ENCODE results near the gene RETREG1.

The RETREG1 gene

DNA sequence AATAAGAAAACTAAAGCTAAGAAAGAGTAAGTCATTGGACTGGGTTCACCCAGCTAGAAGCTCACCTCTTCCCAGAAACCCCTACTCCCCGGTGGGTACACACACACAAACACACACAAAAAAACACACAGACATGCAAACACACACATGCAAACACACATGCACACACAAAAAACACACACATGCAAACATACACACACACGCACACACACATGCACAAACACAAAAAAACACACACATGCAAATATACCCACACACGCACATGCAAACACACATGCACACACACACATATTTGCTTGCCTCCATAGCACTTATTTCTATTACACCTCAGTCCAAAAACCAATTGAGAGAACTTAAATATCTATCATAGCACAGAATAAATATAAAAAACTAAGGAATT lies 26.1 kb downstream of the RETREG1 start:
- Histone ChIP-seq H3K4me2 (ENCODE audit: low read depth, low read length) (no peak overlapping the region), H3F3A (ENCODE audit: insufficient read depth, low read length) (no peaks in the 10 kb centered on the region), H4K20me1 (ENCODE audit: insufficient read depth, low read length) (no peaks in the 10 kb centered on the region), H3K4me1 (ENCODE audit: low read length) (no peaks in the 10 kb centered on the region), H3K27me3 (replicated peaks; ENCODE audit: insufficient read depth, low read length) (no peaks in the 10 kb centered on the region), H3K4me3 (ENCODE audit: low read length) (no peak overlapping the region), H3K36me3 (replicated peaks; ENCODE audit: insufficient read depth, low read length) (no peaks in the 10 kb centered on the region), H3K27ac (ENCODE audit: low read length) (no peak overlapping the region), H2AFZ (ENCODE audit: low read length) (no peak overlapping the region), H3K9me3 (replicated peaks; ENCODE audit: insufficient read depth, low read length) (no peaks in the 10 kb centered on the region), H3K9ac (ENCODE audit: low read length) (no peak overlapping the region), H3K9me2 (replicated peaks; ENCODE audit: insufficient read depth, low read length) (no peaks in the 10 kb centered on the region), H3K79me2 (ENCODE audit: low read length) (no peaks in the 10 kb centered on the region)
- DNase-seq, result no peak
- TF ChIP-seq, protein P1, sequence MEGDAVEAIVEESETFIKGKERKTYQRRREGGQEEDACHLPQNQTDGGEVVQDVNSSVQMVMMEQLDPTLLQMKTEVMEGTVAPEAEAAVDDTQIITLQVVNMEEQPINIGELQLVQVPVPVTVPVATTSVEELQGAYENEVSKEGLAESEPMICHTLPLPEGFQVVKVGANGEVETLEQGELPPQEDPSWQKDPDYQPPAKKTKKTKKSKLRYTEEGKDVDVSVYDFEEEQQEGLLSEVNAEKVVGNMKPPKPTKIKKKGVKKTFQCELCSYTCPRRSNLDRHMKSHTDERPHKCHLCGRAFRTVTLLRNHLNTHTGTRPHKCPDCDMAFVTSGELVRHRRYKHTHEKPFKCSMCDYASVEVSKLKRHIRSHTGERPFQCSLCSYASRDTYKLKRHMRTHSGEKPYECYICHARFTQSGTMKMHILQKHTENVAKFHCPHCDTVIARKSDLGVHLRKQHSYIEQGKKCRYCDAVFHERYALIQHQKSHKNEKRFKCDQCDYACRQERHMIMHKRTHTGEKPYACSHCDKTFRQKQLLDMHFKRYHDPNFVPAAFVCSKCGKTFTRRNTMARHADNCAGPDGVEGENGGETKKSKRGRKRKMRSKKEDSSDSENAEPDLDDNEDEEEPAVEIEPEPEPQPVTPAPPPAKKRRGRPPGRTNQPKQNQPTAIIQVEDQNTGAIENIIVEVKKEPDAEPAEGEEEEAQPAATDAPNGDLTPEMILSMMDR (IDR thresholded peaks at IDR 0.05; ENCODE audit: low read length), result no peak
- TF ChIP-seq EZH2 (optimal IDR thresholded peaks at IDR 0.05; ENCODE audit: low read depth, low read length) (no peak), EZH2phosphoT487 (IDR thresholded peaks at IDR 0.05; ENCODE audit: low read length) (no peak)

- no peak overlapping the region for H2AFZ ChIP-seq (ENCODE audit: low read length)
- no peaks in the 10 kb centered on the region for H3K79me2 ChIP-seq (ENCODE audit: low read length)
- TF ChIP-seq EZH2 (optimal IDR thresholded peaks at IDR 0.05; ENCODE audit: low read depth, low read length) (no peak), EZH2phosphoT487 (IDR thresholded peaks at IDR 0.05; ENCODE audit: low read length) (no peak)
- TF ChIP-seq, protein P1 (IDR thresholded peaks at IDR 0.05; ENCODE audit: low read length), result no peak
- no peaks in the 10 kb centered on the region for H4K20me1 ChIP-seq (ENCODE audit: insufficient read depth, low read length)
- DNase-seq, result no peak
- H3K4me3 ChIP-seq (ENCODE audit: low read length), result no peak overlapping the region
- H3K9me2 ChIP-seq (replicated peaks; ENCODE audit: insufficient read depth, low read length), result no peaks in the 10 kb centered on the region
- no peaks in the 10 kb centered on the region for H3K36me3 ChIP-seq (replicated peaks; ENCODE audit: insufficient read depth, low read length)
- no peaks in the 10 kb centered on the region for H3K9me3 ChIP-seq (replicated peaks; ENCODE audit: insufficient read depth, low read length)
- no peak overlapping the region for H3K4me2 ChIP-seq (ENCODE audit: low read depth, low read length)
- H3K27me3 ChIP-seq (replicated peaks; ENCODE audit: insufficient read depth, low read length), result no peaks in the 10 kb centered on the region
- no peak overlapping the region for H3K9ac ChIP-seq (ENCODE audit: low read length)
- no peaks in the 10 kb centered on the region for H3K4me1 ChIP-seq (ENCODE audit: low read length)
- H3F3A ChIP-seq (ENCODE audit: insufficient read depth, low read length), result no peaks in the 10 kb centered on the region
- no peak overlapping the region for H3K27ac ChIP-seq (ENCODE audit: low read length)
Observed at GRCh38 chr5:16589658-16590057, 27.1 kb downstream of the RETREG1 start.

- no peak overlapping the region for H2AFZ ChIP-seq (ENCODE audit: low read length)
- H4K20me1 ChIP-seq (ENCODE audit: insufficient read depth, low read length), result no peaks in the 10 kb centered on the region
- no peaks in the 10 kb centered on the region for H3K4me1 ChIP-seq (ENCODE audit: low read length)
- H3K9me3 ChIP-seq (replicated peaks; ENCODE audit: insufficient read depth, low read length), result no peaks in the 10 kb centered on the region
- no peak overlapping the region for H3K4me2 ChIP-seq (ENCODE audit: low read depth, low read length)
- no peak overlapping the region for H3K9ac ChIP-seq (ENCODE audit: low read length)
- no peaks in the 10 kb centered on the region for H3K79me2 ChIP-seq (ENCODE audit: low read length)
- H3K36me3 ChIP-seq (replicated peaks; ENCODE audit: insufficient read depth, low read length), result no peaks in the 10 kb centered on the region
- H3K27me3 ChIP-seq (replicated peaks; ENCODE audit: insufficient read depth, low read length), result no peaks in the 10 kb centered on the region
- DNase-seq, result no peak
- H3K9me2 ChIP-seq (replicated peaks; ENCODE audit: insufficient read depth, low read length), result no peaks in the 10 kb centered on the region
- H3K4me3 ChIP-seq (ENCODE audit: low read length), result no peak overlapping the region
- no peak for TF ChIP-seq EZH2 (optimal IDR thresholded peaks at IDR 0.05; ENCODE audit: low read depth, low read length)
- H3F3A ChIP-seq (ENCODE audit: insufficient read depth, low read length), result no peaks in the 10 kb centered on the region
- no peak overlapping the region for H3K27ac ChIP-seq (ENCODE audit: low read length)
Observed at GRCh38 chr5:16588434-16589214, 28.2 kb downstream of the RETREG1 start.

GRCh38 chr5:16586556-16586955 lies 30.2 kb downstream of the RETREG1 start:
- no peaks in the 10 kb centered on the region for H3K79me2 ChIP-seq (ENCODE audit: low read length)
- no peaks in the 10 kb centered on the region for H4K20me1 ChIP-seq (ENCODE audit: insufficient read depth, low read length)
- H3K27ac ChIP-seq (ENCODE audit: low read length), result no peak overlapping the region

More at GRCh38 chr5:16586556-16586955, 30.2 kb downstream of the RETREG1 start:
- no peak overlapping the region for H2AFZ ChIP-seq (ENCODE audit: low read length)
- H3F3A ChIP-seq (ENCODE audit: insufficient read depth, low read length), result no peaks in the 10 kb centered on the region
- DNase-seq, result no peak
- TF ChIP-seq, protein P1 (IDR thresholded peaks at IDR 0.05; ENCODE audit: low read length), result no peak
- TF ChIP-seq EZH2phosphoT487 (IDR thresholded peaks at IDR 0.05; ENCODE audit: low read length), result no peak
- no peak for TF ChIP-seq EZH2 (optimal IDR thresholded peaks at IDR 0.05; ENCODE audit: low read depth, low read length)
- H3K4me3 ChIP-seq (ENCODE audit: low read length), result no peak overlapping the region
- H3K9ac ChIP-seq (ENCODE audit: low read length), result no peak overlapping the region
- no peaks in the 10 kb centered on the region for H3K9me3 ChIP-seq (replicated peaks; ENCODE audit: insufficient read depth, low read length)
- H3K27me3 ChIP-seq (replicated peaks; ENCODE audit: insufficient read depth, low read length), result no peaks in the 10 kb centered on the region
- H3K36me3 ChIP-seq (replicated peaks; ENCODE audit: insufficient read depth, low read length), result no peaks in the 10 kb centered on the region
- H3K4me1 ChIP-seq (ENCODE audit: low read length), result no peaks in the 10 kb centered on the region
- H3K9me2 ChIP-seq (replicated peaks; ENCODE audit: insufficient read depth, low read length), result no peaks in the 10 kb centered on the region
- no peak overlapping the region for H3K4me2 ChIP-seq (ENCODE audit: low read depth, low read length)
